Suppressor macrophage (primary cell): Measurements from ENCODE around the gene CCDC194.

Source experiments
- DNase-seq, 4 experiments: peaks; one replicate each; pipeline ENCODE4 v3.0.0-alpha.2; 2020 to 2022

The CCDC194 gene

GRCh38 chr19:17405250-17406045 is 11.5 kb upstream of the CCDC194 start, which contains the start of gene BST2:
Gene BST2, minus strand, starts transcription at chr19:17405630. Its CDS starts 55 bp downstream, at chr19:17405575.
- peak; percentile 74 to 91 (median 87) for DNase-seq

- DNase-seq: no peak
Observed at GRCh38 chr19:17404621-17405249, 10.7 kb upstream of the CCDC194 start.

- DNase-seq: no peak
Observed at GRCh38 chr19:17404015-17404414, 10.0 kb upstream of the CCDC194 start.

GRCh38 chr19:17402982-17403855 is 9.2 kb upstream of the CCDC194 start:
- DNase-seq: peak; percentile 26 to 58 (median 49)

GRCh38 chr19:17401628-17402027 is 7.6 kb upstream of the CCDC194 start:
- DNase-seq: no peak

GRCh38 chr19:17398902-17399527 is 5.0 kb upstream of the CCDC194 start:
- DNase-seq: no peak

- peak; percentile 52 to 86 (median 70) for DNase-seq
Observed at GRCh38 chr19:17394891-17395415, 957 bp upstream of the CCDC194 start.

GRCh38 chr19:17393002-17393401 is 994 bp downstream of the CCDC194 start:
- DNase-seq: no peak

GRCh38 chr19:17391371-17392151 is 2.4 kb downstream of the CCDC194 start:
- DNase-seq: peak; percentile 48 to 77 (median 66)

GRCh38 chr19:17390665-17391370 is 3.2 kb downstream of the CCDC194 start:
- DNase-seq: peak; percentile 91 to 98 (median 94)

GRCh38 chr19:17389957-17390664 is 3.9 kb downstream of the CCDC194 start:
- no peak for DNase-seq

- no peak for DNase-seq
Observed at GRCh38 chr19:17389288-17389687, 4.7 kb downstream of the CCDC194 start.

- DNase-seq: peak; percentile 67 to 88 (median 78)
Observed at GRCh38 chr19:17385878-17386611, 8.0 kb downstream of the CCDC194 start.

- DNase-seq: no peak
Observed at GRCh38 chr19:17380426-17381138, 13.4 kb downstream of the CCDC194 start.

GRCh38 chr19:17379221-17379631 is 14.8 kb downstream of the CCDC194 start:
- peak in 3 of 4 experiments; percentile 37 to 53 (median 50) for DNase-seq

GRCh38 chr19:17378271-17378670 is 15.7 kb downstream of the CCDC194 start:
- DNase-seq: no peak

- peak in 3 of 4 experiments; percentile 17 to 59 (median 28) for DNase-seq
Observed at GRCh38 chr19:17376935-17377600, 16.9 kb downstream of the CCDC194 start, which contains the start of gene PLVAP. Gene PLVAP, minus strand, starts transcription at chr19:17377342. Its CDS starts 54 bp downstream, at chr19:17377288.
